Stimulated activated CD8-positive, alpha-beta memory T cell treated with anti-CD3 and anti-CD28 coated beads, Interleukin-4, amount 100 ng/mL, for 24 hours (primary cell): ENCODE results near the gene ACOT7.

Experiments used
- DNase-seq: peaks from one replicate; pipeline ENCODE4 v3.0.0-alpha.2; 2020; ENCODE audit warnings: low read depth

The ACOT7 gene

DNA sequence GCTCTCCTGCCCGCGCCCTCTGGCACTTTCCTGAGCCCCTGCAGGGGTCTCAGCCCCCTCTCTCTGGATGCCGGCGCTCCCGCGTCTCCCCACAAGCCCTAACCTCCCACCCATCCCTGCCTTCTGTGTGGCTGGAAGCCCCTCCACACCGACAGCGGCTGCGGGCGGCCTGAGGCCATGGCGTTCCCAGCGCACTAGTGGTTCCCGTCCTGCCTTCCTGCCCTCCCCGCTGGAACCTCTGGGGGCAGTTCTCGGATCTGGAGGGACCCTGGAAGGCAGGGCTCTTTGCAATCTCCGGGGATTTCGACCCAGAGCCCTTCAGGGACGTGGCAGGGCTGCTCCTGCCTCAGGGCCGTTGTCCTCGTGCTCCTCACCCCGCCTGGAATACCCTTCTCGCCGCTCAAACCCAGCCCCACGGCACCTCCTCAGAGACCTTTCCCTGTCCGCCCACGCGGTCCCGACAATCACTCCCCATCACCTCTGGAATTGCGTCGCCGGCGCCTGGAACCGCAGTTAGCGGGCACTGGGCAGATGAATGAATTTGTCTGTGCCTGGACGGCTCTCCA is 30.5 kb upstream of the ACOT7 start:
- DNase-seq: no peak

DNA sequence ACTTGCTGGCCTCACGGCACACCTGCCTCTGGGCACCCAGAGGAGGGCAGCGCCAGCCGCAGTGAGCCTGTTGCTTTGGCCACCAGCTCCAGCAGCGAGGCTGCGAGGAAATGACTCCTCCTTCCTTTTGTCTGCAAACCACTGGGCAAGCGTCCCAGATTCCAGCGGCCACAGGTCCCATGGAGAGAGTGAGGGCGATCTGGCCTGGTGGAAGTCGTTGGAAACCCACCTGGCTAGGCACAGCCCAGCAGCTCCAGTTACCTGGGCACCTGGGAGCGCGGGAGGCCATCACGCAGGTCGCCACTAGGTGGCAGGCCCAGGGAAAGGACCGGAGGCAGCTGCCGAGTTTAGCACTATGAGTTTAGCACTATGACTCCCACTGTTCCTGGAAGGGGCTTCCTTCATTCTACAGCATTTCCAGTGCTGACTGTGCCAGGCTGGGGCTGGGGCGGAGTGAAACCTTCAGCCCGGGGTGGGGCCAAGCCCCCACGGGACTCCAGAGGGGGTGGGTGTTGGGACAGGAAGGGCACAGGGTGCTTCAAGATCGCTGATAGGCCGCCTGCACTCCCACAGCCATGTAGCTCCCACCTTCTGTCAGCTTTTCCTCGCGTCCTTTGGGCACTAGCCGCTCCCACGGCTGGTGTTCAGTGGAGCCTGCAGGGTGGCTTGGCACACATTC is 29.9 kb upstream of the ACOT7 start:
- DNase-seq: peak; percentile 53

DNA sequence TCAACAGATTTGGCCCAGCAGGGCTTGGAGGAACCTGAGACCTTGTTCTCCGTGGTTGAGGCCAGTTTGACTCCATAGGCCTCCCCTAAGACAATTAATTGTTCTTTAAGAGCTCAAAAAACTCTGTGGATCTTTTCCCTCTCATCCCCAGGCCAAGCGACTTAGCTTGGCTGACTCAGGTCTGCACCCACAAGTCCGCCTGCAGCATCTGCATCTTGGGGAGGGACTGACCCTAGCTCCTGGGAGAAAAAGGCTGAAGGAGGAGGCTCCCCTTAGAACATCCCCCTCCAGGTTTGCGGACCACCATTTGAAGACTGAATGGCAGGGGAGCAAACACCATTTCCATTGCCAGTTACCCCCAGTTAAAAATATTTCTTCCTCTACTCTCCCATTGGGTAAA is 27.7 kb upstream of the ACOT7 start:
- no peak for DNase-seq

DNA sequence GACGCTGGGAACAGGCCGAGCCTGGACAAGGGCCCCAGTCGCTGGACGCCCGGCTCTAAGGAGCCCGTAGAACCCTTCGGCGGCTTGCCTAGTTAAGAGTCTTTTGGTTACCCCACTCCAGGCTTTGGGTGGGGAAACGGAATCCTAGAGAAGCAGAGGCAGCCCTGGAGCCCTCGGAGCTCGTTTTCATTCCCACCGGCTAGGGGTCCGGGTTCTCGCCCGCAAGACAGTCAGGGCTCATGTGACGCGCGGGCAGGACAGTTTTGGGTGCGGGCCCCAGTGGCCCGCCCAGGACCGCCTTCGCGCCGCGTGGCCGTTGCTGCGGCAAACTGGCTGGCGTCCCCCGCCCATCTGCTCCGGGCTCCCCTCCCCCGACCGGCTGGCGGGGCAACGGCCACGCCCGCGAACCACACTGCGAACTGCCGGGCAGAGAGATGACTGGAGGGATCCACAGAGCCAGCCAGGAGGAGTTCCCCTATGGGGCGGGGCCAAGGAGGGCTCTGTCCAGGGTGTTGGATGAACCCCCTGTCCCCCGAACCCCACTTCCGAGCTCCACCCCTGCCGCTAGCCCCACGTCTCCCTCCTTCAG is 27.0 kb upstream of the ACOT7 start:
- DNase-seq: no peak

DNA sequence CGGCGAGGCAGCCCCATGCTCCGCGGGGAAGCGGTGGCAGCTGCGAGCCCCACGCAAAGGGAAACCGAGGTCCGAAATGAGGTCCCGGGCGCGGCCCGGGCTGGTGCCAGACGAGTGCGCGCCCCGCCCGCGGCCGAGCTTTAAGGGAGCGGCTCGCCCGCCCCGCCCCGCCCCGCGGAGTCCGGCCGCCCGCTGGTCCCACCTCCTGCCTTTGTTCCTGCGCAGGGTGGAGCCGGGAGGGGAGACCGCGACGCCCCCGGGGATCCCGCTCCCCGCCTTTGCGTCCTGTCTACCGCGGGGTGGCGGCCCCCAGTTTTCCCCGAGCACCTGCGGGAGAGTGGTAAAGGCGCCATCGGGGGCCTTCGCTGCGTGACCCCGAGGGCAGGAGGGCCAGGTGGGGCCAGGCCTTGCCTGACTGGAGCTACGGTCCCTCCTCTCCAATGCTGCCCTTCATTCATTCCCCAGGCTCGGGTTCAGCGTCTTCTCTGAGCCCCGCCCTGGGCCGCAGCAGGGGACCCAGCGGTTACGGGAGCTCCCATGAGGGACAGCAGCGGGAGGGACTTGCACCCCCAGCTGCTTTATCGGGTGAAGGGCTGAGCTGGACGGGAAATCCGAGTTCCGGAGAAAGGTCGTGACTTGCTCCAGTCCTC is 26.4 kb upstream of the ACOT7 start, which contains the start of gene HES2:
Gene HES2 (minus strand): TSS at position 116 of the 650 bp plus-strand sequence. CDS start 99 bp downstream, at position 17.
- DNase-seq: no peak

DNA sequence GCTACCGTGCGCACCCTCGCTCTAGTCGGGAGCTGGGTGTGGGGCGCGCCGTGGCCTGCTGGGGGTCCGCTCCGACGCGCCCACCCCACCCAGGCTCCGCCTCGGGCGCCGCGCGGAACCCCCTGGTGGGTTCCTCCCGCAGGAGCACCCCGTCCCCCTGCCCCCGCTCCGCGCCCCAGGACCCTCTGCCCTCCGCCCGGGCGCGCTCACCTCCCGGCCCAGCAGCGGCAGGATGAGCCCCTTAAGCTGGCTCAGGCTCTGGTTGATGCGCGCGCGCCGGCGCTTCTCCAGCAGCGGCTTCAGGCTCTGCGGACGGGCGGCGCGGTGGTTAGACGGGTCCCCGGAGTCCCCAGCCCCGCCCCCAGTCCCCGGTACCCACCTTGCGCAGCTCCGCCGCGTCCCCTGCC is 25.8 kb upstream of the ACOT7 start:
- DNase-seq: no peak

DNA sequence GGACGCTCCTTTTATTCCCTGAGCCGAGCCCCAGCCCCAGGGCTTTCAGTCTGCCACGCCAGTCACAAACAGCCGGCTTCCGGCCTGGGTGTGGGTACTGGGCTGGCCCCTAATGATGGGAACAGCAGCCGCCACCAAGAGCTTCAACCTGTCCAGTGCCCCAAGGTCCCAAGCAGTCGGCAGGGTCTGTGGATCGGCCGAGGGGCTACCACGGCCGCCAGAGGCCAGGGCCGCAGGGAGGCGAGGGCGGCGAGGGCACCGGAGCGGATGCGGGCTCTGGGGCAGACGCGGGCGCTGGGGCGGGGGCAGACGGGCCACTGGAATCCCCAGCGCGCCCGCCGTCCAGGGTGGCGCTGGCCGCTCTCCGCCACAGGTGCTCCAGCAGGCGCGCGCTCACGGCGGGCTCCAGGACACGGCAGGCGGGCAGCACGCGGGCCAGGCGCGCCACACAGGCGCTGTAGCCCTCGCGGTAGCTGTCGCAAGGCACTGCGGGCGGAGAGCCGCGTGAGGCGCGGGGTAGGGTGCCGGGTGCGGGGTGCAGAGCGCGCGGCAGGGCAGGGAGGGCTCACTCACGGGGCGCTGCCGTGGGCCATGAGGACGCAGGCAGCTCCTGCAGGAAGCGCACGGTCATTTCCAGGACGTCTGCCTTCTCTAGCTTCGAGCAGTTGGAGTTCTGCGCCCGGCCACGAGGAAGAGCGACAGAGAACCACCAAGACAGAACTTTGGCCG is 25.3 kb upstream of the ACOT7 start:
- no peak for DNase-seq

DNA sequence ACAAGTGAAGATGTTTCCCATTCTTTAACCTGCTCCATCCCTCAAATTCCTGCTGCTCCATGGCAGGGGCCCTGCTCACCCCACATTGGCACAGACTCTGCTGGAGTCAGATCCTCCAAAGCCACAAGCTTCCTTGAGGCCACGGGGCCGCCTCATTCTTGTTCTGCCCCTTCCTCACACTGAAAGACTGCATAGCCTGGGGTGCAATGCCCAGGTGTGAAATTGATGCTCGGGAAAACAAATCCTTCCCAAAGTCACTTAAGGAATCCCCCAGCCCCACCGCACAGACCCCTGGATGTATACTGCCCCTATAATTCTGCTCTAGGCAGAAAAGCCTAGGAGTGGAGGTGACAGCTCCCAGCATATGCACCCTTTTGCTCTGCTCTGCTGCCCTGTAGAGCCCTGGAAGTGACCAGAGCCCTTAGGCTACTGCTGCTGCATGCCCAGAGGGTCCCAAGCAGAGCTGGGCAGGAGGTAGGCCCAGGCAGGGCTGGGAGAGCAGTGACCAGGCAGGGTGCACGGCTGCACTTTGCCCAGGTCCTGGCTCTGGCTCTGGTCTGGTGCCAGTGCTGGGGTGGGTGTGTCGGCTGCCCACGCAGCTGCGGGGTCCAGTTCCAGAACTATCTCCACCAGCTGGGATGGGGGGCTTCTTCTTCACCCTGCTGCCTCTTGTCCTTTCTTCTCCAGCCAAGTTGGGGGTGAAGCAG is 24.5 kb upstream of the ACOT7 start:
- no peak for DNase-seq

DNA sequence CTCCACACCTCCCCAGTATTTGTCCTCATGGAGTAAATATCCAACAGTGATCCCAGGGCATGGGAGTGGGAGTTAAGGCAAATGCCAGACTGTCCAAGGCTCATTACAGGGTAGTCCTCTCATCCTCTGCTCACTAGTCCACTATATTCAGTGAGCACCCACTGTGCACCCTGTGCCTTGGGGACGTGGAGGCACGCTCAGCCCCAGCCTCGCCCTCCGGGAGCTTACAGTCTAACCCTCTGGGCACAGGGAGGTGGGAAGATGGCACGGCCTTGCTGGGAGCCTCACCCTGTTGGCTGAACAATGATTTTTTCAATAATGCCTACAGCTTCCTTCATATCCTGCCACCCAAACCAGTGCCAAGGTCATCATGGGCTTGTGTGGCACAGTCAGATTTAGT is 23.3 kb upstream of the ACOT7 start:
- DNase-seq: no peak

DNA sequence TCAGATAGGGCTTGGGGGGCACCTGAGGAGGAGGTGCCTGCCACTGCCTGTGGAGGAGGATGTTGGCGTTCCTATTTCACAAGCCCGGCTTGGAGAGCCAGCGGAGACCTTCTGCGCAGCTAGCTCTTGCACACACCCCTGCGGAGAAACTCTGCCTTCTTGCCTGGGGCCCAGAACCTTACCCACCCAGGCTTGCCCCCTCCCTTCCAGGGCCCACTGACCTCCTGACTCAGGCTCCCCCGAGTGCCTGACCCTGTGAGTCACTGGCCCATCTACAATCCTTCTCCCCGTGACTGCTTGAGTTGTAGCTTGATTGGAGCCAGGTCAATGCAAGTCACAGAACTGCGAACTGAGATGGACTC is 22.7 kb upstream of the ACOT7 start:
- DNase-seq: no peak

DNA sequence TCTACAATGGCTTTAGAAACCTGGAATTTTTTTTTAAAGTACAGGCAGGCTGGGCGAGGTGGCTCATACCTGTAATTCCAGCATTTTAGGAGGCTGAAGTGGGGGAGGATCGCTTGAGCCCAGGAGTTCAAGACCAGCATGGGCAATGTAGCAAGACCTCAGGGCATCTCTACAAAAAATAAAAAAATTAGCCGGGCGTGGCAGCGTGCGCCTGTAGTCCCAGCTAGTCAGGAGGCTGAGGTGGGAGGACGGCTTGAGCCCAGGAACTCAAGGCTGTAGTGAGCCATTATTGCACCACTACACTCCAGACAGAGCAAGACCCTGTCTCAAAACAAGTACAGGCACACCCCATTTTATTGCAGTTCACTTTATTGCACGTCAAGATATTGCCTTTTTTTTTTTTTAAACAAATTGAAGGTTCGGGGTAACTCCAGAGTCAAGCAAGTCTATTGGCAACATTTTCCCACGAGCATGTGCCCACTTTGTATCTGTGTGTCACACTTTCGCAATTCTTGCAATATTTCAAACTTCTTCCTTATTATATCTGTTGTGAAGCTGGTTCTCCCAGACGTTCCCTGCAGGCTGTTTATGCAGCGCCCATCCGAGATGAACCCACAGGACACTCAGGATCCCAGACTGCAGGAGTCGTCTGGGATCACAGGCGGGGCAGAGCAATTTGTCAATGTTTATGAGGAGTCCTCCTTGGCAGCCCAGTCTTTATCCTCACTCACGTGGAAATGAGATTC is 21.5 kb upstream of the ACOT7 start:
- no peak for DNase-seq

DNA sequence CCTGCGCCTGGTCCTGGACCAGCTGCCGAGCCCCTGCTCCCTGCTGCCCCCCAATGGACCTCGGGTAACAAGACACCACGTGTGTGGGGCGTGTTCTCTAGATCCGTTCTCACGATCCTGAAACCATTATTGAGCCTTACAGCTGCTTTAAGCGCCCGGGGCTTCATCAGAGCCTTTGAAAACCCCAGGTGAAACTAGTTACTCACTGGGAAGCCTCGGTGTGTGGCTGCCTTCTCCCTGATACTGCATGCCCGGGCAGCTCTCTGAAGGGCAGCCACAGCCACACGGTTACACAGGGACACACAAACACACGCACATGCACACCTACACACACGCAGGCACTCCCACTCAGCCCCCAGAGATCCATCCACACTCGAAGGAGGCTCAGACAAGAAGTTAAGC is 20.9 kb upstream of the ACOT7 start:
- peak; percentile 42 for DNase-seq

DNA sequence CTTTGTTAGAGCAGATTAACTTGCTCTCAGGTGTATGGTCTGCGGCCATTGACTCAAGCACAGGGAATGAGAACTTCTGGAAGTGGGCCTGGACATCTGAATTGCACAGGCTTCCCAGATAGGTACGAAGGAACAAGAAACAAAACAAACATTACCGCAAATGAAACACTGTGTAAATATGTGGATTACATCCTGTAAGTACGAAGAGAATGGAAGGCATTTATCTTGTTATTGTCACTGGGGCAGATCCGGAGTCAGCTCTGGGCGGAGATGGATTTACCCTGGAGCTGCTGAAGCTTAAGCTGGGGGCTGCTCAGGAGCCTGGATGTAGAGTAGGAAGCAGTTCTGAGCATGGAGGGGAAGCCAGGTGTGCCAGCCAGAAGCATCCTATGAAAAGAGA is 19.3 kb upstream of the ACOT7 start:
- no peak for DNase-seq

DNA sequence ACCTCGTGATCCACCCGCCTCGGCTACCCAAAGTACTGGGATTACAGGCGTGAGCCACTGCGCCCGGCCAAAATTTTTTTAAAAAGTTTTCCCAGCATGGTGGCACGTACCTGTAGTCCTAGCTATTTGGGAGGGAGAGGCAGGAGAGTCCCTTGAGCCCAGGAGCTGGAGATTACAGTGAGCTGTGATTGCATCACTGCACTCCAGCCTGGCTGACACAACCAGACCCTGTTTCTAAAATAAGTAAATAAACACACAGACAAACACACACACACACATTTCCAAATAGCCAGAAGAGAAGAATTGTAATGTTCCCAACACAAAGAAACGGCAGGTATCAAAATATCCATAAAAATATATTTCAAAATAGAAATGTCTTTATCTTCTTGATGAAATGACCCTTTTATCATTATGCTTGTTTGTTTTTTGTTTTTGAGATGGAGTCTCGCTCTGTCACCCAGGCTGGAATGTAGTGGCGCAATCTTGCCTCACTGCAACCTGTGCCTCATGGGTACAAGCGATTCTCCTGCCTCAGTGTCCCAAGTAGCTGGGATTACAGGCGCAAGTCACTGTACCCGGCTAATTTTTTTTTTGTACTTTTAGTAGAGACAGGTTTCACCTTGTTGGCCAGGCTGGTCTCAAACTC is 16.8 kb upstream of the ACOT7 start:
- no peak for DNase-seq

DNA sequence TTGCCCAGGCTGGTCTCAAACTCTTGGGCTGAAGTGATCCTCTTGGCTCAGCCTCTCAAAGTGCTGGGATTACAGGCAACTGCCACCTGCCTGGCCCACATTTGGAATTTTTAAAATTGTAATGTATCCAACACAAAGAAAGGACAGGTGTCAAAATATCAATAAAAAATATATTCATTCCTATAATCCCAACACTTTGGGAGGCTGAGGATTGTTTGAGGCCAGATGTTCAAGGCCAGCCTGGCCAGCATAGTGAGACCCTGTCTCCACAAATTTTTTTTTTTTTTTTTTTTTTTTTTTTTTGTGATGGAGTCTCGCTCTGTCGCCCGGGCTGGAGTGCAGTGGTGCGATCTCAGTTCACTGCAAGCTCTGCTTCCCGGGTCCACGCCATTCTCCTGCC is 16.2 kb upstream of the ACOT7 start:
- no peak for DNase-seq

DNA sequence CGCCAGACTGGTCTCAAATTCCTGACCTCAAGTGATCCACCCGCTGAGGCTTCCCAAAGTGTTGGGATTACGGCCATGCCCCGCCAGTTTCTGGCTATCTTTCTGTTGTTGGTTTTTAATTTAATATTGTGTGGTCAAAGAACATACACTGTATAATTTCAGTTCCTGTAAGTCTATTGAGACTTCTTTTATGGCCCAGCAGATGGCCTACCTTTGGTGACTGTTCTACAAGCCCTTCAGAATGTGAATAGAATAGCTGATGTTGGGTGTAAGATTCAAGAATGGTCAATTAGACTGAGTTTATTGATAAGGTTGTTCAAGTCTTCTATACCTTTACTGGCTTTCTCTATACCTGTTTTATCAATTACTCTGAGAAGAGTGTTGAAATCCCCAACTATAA is 15.5 kb upstream of the ACOT7 start:
- no peak for DNase-seq

DNA sequence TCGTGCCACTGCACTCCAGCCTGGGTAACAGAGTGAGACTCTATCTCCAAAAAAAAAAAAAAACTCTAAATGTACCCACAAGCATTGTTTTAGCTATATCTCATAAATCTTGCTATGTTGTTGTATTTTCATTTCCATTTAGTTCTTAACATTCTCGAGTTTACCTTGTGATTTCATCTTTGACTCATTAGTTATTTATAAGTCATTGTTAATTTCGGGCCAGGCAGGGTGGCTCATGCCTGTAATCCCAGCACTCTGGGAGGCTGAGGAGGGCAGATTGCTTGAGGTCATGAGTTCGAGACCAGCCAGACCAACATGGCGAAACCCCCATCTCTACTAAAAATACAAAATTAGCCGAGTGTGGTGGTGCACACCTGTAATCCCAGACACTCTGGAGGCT is 14.5 kb upstream of the ACOT7 start:
- DNase-seq: no peak

DNA sequence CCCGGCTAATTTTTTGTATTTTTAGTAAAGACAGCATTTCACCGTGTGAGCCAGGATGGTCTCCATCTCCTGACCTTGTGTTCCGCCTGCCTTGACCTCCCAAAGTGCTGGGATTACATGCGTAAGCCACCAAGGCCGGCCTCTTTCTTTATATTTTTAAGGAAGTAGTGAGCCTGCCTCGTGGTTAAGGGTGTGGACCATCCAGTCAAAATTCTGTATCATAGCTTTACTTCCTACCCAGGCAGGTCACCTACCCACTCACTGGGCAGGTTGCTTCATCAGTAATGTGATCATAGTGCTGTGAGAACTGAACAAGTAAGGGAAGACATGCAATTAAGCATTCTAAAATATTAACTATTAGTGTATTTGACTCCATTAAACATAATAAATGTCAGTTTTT is 8.1 kb upstream of the ACOT7 start:
- DNase-seq: no peak

DNA sequence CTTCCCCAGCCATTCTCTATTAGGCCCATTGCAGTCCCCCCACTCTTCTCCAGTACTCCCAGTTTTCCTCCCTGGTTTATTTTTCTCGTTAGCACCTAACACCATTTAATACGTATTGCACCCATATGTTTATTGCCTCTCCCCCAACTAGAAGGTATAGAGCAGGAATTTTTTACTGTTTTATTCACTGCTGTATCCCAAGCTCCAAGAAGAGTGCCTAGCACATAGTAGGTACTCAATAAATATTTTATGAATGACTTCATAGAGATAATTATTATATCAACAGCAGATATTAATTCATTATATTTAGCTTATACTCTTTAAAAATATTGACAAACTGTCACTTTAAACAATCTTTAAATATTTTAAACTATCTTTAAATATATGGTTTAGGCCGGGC is 5.7 kb upstream of the ACOT7 start:
- DNase-seq: no peak

DNA sequence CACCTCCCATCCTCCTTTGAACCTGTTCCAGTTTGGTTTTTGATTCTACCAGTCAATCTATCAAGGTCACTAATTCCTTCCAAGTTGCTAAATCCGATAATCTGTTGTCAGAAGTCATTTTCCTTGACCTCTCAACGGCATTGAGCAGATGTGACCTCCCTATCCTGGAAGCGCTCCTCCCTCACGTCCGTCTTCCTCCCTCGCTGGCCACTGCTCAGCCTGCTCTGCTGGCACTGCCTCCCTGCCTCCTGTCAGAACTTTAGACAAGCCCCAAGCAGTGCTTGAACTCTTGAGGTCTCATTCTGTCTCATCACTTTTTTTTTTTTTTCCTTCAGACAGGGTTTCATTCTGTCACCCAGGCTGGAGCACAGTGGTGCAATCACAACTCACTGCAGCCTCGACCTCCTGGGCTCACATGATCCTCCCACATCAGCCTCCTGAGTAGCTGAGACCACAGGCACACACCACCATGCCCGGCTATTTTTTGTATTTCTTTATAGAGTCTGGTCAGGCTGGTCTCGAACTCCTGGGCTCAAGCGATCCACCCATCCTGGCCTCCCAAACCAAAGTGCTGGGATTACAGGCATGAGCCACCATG is 4.4 kb upstream of the ACOT7 start:
- no peak for DNase-seq
